Uterus (tissue), 4 donors: Measurements from ENCODE around the gene CCDC34. TPM values are rescaled to one million over a fixed set of nuclear protein-coding genes. Genes with fewer than 3 reads are reported as not detected.
A peak's percentile ranks its signal among the peaks of the same experiment; 100 is the strongest.

Experiments
- DNase-seq, 2 donors: peaks; one replicate each; pipeline ENCODE4 v3.0.0-alpha.2; 2019 to 2020
- H3K27ac ChIP-seq, 2 donors: fragments of 200-600 bp; sonication (generic); 1 replicate in 1 of 2; 2 replicates in 1 of 2; pipeline ENCODE4 v1.5.1; 2016 to 2018
- H3K27me3 ChIP-seq, 2 donors: fragments of 200-600 bp; sonication (generic); one replicate each; pipeline ENCODE4 v1.5.1; 2018 to 2019; ENCODE audit warnings: control low read depth in 1 of 2
- H3K36me3 ChIP-seq, 2 donors: fragments of 200-600 bp; sonication (generic); one replicate each; pipeline ENCODE4 v1.5.1; 2019; ENCODE audit warnings: control low read depth in 1 of 2
- H3K4me1 ChIP-seq, 2 donors: fragments of 200-600 bp; sonication (generic); one replicate each; pipeline ENCODE4 v1.5.1; 2018 to 2019; ENCODE audit warnings: control low read depth in 1 of 2
- H3K4me3 ChIP-seq, 2 donors: fragments of 200-600 bp; sonication (generic); 1 replicate in 1 of 2; 2 replicates in 1 of 2; pipeline ENCODE4 v1.5.1; 2018 to 2019; ENCODE audit warnings: mild to moderate bottlenecking in 1 of 2
- H3K9me3 ChIP-seq, 2 donors: fragments of 200-600 bp; sonication (generic); one replicate each; pipeline ENCODE4 v1.5.1; 2019; ENCODE audit warnings: control low read depth in 1 of 2
- CTCF ChIP-seq, 4 experiments: fragments of 200-600 bp in 2 of 4; fragments of 450-650 bp in 2 of 4; sonication (generic) in 2 of 4; IDR thresholded peaks; one replicate each; pipeline ENCODE4 v1.5.1; 2016 to 2019; ENCODE audit warnings: antibody characterized with exemption in 4 of 4, mild to moderate bottlenecking in 2 of 4, moderate library complexity in 1 of 4
- POLR2A ChIP-seq, 2 donors: fragments of 450-650 bp; IDR thresholded peaks; one replicate each; pipeline ENCODE4 v1.6.1; 2016; ENCODE audit warnings: antibody characterized with exemption in 2 of 2, mild to moderate bottlenecking in 1 of 2, moderate library complexity in 1 of 2
- intact Hi-C: fragments of 100-400 bp; cut with DNase I; formaldehyde crosslinking; loops from one replicate; pipeline ENCODE4 v1.15.1; 2023; ENCODE audit warnings: low total_unique reads
- total RNA-seq, 4 donors: library from RNA; depleted of rRNA in 3 of 4; stranded (reverse); fragments of >200 nt in 3 of 4; gene quantifications; one replicate each; pipeline versions ENCODE4 v1.1.0 to v1.2.4, GENCODE V29; 2014 to 2023
- donor health status: DM: yes; HTN: yes; CAD: no.

CCDC34 gene
- total RNA-seq, 4 donors from 2014 or later, result 0.26 to 8.2 (median 2.7) TPM; not detected in 1

- intact Hi-C loops, result no loop called here
- no peaks in the 10 kb centered on the region for H3K4me1 ChIP-seq
- peak overlapping the region; percentile 61 to 74 for H3K27ac ChIP-seq
- no peaks in the 10 kb centered on the region for H3K27me3 ChIP-seq
- H3K9me3 ChIP-seq, result no peaks in the 10 kb centered on the region
- no peak overlapping the region for H3K4me3 ChIP-seq
- TF ChIP-seq POLR2A (IDR thresholded peaks at IDR 0.05) (no peak), CTCF (IDR thresholded peaks at IDR 0.05) (no peak)
- no peaks in the 10 kb centered on the region for H3K36me3 ChIP-seq
- peak in 1 of 2 donors; percentile 14 for DNase-seq
Observed at GRCh38 chr11:27392278-27393114, 29.5 kb upstream of the CCDC34 start.

GRCh38 chr11:27391331-27392015 is 28.5 kb upstream of the CCDC34 start:
- intact Hi-C loops, result no loop called here

GRCh38 chr11:27390318-27391295 is 27.6 kb upstream of the CCDC34 start:
- H3K27ac ChIP-seq, result peak overlapping the region in 1 of 2 donors; percentile 33
- H3K36me3 ChIP-seq, result no peaks in the 10 kb centered on the region
- H3K27me3 ChIP-seq, result no peaks in the 10 kb centered on the region
- no peak for DNase-seq
- H3K9me3 ChIP-seq, result no peaks in the 10 kb centered on the region
- no peak overlapping the region for H3K4me3 ChIP-seq
- intact Hi-C loops, result no loop called here
- H3K4me1 ChIP-seq, result no peaks in the 10 kb centered on the region
- TF ChIP-seq POLR2A (IDR thresholded peaks at IDR 0.05), result no peak
- no peak for TF ChIP-seq CTCF (IDR thresholded peaks at IDR 0.05)

More at GRCh38 chr11:27391331-27392015, 28.5 kb upstream of the CCDC34 start:
- no peaks in the 10 kb centered on the region for H3K27me3 ChIP-seq
- no peak for TF ChIP-seq POLR2A (IDR thresholded peaks at IDR 0.05)
- no peak for TF ChIP-seq CTCF (IDR thresholded peaks at IDR 0.05)
- H3K9me3 ChIP-seq, result no peaks in the 10 kb centered on the region
- DNase-seq, result no peak
- H3K4me3 ChIP-seq, result no peak overlapping the region
- H3K4me1 ChIP-seq, result no peaks in the 10 kb centered on the region
- H3K27ac ChIP-seq, result peak overlapping the region; percentile 16 to 74
- H3K36me3 ChIP-seq, result no peaks in the 10 kb centered on the region

- Histone ChIP-seq H3K4me3 (no peak overlapping the region), H3K9me3 (no peaks in the 10 kb centered on the region), H3K4me1 (no peaks in the 10 kb centered on the region), H3K36me3 (no peaks in the 10 kb centered on the region), H3K27ac (no peak overlapping the region), H3K27me3 (no peaks in the 10 kb centered on the region)
- no peak for DNase-seq
- TF ChIP-seq CTCF (IDR thresholded peaks at IDR 0.05) (no peak), POLR2A (IDR thresholded peaks at IDR 0.05) (no peak)
- intact Hi-C loops, result no loop called here
Observed at GRCh38 chr11:27388869-27389268, 25.9 kb upstream of the CCDC34 start.
